A549 (cell line): ENCODE results near the gene RAI14.

ENCODE experiments used
- CHD4 ChIP-seq: fragments of 200-600 bp; sonication (generic); IDR thresholded peaks from 2 replicates; pipeline ENCODE4 v1.6.1; 2016; ENCODE audit warnings: antibody characterized with exemption, mild to moderate bottlenecking, borderline replicate concordance
- ESRRA ChIP-seq: fragments of 150-350 bp; IDR thresholded peaks from 2 replicates; pipeline ENCODE4 v1.6.1; 2014; ENCODE audit warnings: mild to moderate bottlenecking, low read length, borderline replicate concordance
- NR3C1 ChIP-seq: fragments of >200 bp; sonication (Bioruptor Twin); formaldehyde crosslinking; IDR thresholded peaks from 3 replicates; pipeline ENCODE4 v1.6.1; 2017
- RAD21 ChIP-seq, 2 experiments: fragments of >200 bp in 1 of 2; sonication (Bioruptor Twin) in 1 of 2; formaldehyde crosslinking in 1 of 2; IDR thresholded peaks in 1 of 2; conservative IDR thresholded peaks in 1 of 2; 2 replicates in 1 of 2; 3 replicates in 1 of 2; pipeline ENCODE4 v1.6.1; 2012 to 2018; ENCODE audit warnings: inconsistent platforms in 1 of 2
- RCOR1 ChIP-seq: fragments of 150-350 bp; IDR thresholded peaks from 2 replicates; pipeline ENCODE4 v1.6.1; 2014; ENCODE audit warnings: antibody characterized with exemption, low read length, low read depth
- REST ChIP-seq: fragments of 200-600 bp; sonication (generic); IDR thresholded peaks from 2 replicates; pipeline ENCODE4 v1.6.1; 2016; ENCODE audit warnings: antibody characterized with exemption, mild to moderate bottlenecking, moderate library complexity
- TFCP2L1 ChIP-seq: fragments of 250-450 bp; sonication (Bioruptor Pico); IDR thresholded peaks from 2 replicates; pipeline ENCODE4 v1.5.0; 2021; ENCODE audit warnings: mild to moderate bottlenecking
- USF2 ChIP-seq: fragments of 450-650 bp; IDR thresholded peaks from 2 replicates; pipeline ENCODE4 v1.6.1; 2014; ENCODE audit warnings: antibody characterized with exemption
- ZNF302 ChIP-seq: fragments of 250-450 bp; sonication (Bioruptor Pico); IDR thresholded peaks from 2 replicates; pipeline ENCODE4 v1.9.0; 2021; ENCODE audit warnings: inconsistent platforms, mild to moderate bottlenecking, moderate library complexity
- TF ChIP-seq, protein P1 (sequence below): fragments of >200 bp; sonication (Bioruptor Twin); formaldehyde crosslinking; IDR thresholded peaks from 3 replicates; pipeline ENCODE4 v1.5.1; 2016

DNA sequence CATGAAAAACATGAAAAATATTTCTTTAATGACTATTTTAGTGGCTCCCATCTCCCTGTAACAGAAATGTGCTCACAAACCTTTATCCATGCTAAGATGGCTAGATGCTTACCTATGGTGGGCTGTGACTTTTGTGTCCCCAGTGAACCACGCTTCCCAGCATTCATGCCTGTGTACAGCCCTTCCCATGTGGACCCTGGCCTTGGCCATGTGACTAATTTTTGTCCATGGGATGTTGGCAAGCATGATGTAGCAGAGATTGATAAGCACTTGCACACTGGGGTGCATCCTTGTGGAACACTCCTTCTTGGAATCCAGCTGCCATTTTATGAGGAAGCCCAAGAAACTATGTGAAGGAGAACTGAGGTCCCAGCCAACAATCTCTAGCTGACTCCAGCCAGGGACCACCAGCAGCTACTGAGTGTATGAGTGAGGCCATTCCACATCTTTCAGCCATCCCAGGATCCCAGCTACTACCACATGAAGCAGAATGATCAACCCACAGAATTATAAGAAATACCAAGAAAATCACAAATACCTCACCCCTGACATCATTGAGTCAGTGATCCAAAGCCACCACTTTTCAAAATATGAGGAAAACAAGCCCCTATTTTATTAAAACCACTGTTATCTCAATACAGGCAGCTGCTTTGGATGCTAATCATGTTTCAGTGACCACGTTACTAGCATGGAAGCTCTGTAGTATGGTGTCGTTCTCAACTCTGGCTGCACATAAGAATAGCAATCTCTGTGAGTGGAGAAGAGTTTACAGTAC, 16.1 kb upstream of the RAI14 start:
- TF ChIP-seq, protein P1, sequence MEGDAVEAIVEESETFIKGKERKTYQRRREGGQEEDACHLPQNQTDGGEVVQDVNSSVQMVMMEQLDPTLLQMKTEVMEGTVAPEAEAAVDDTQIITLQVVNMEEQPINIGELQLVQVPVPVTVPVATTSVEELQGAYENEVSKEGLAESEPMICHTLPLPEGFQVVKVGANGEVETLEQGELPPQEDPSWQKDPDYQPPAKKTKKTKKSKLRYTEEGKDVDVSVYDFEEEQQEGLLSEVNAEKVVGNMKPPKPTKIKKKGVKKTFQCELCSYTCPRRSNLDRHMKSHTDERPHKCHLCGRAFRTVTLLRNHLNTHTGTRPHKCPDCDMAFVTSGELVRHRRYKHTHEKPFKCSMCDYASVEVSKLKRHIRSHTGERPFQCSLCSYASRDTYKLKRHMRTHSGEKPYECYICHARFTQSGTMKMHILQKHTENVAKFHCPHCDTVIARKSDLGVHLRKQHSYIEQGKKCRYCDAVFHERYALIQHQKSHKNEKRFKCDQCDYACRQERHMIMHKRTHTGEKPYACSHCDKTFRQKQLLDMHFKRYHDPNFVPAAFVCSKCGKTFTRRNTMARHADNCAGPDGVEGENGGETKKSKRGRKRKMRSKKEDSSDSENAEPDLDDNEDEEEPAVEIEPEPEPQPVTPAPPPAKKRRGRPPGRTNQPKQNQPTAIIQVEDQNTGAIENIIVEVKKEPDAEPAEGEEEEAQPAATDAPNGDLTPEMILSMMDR: no peak
- TF ChIP-seq CHD4 (no peak), RCOR1 (no peak), USF2 (no peak), ZNF302 (CRISPR knock-in tag) (no peak), RAD21 (conservative IDR thresholded peaks at IDR 0.05 in 1 of 2, IDR thresholded peaks at IDR 0.05 in 1 of 2) (no peak), ESRRA (no peak), TFCP2L1 (CRISPR knock-in tag) (no peak), REST (no peak), NR3C1 (no peak)
